B cell (primary cell): ENCODE results near the gene ZNF106. TPM values are rescaled to one million over a fixed set of nuclear protein-coding genes. Genes with fewer than 3 reads are reported as not detected.

Experiments
- ATAC-seq: fragments of 200-7000 bp; cut with Tn5 transposase; one replicate; pipeline ENCODE4 v1.10.0; 2021; ENCODE audit warnings: low read depth, mild to moderate bottlenecking, moderate number of reproducible peaks, moderate library complexity
- CTCF ChIA-PET: fragments of 350-600 bp; sonication (Branson Sonifier 250); formaldehyde crosslinking; loops from one replicate; lab custom pipeline; 2021; ENCODE audit warnings: antibody characterized with exemption, inconsistent platforms; lab: Charles Lee
- POLR2A ChIA-PET: fragments of 350-600 bp; sonication (Branson Sonifier 250); formaldehyde crosslinking; loops from one replicate; lab custom pipeline; 2021; ENCODE audit warnings: antibody characterized with exemption; lab: Charles Lee
- DNase-seq: peaks from one replicate; pipeline ENCODE4 v3.0.0; 2013
- H2AFZ ChIP-seq: 2 replicates; pipeline ENCODE4 v1.6.1; 2012; ENCODE audit warnings: mild to moderate bottlenecking, low read depth, low read length; ENCODE audit not compliant: insufficient read depth, poor library complexity, severe bottlenecking
- H3K27ac ChIP-seq, 2 donors: 1 replicate in 1 of 2; 2 replicates in 1 of 2; pipeline ENCODE4 v1.5.1; 2012 to 2013; ENCODE audit warnings: low read length in 2 of 2, mild to moderate bottlenecking in 2 of 2, moderate library complexity in 1 of 2
- H3K27me3 ChIP-seq, 4 experiments: fragments of 200-600 bp in 1 of 4; sonication (generic) in 1 of 4; replicated peaks in 1 of 4; 1 replicate in 2 of 4; 2 replicates in 2 of 4; pipeline versions ENCODE4 v1.6.1 to v1.7.0; 2013 to 2016; ENCODE audit warnings: low read length in 3 of 4, mild to moderate bottlenecking in 2 of 4, mixed read lengths in 1 of 4, moderate library complexity in 1 of 4; ENCODE audit not compliant: insufficient read depth in 4 of 4, control insufficient read depth in 3 of 4; ENCODE audit errors: control extremely low read depth in 1 of 4
- H3K36me3 ChIP-seq, 2 experiments: replicated peaks in 1 of 2; 1 replicate in 1 of 2; 2 replicates in 1 of 2; pipeline versions ENCODE4 v1.6.1 to v1.7.1; 2013; ENCODE audit warnings: low read length in 1 of 2; ENCODE audit not compliant: insufficient read depth in 2 of 2, control insufficient read depth in 1 of 2; ENCODE audit errors: control extremely low read depth in 1 of 2, extremely low read depth in 1 of 2
- H3K4me1 ChIP-seq, 2 donors: fragments of 200-600 bp in 1 of 2; sonication (generic) in 1 of 2; 1 replicate in 1 of 2; 2 replicates in 1 of 2; pipeline versions ENCODE4 v1.5.1 to v1.6.1; 2013 to 2017; ENCODE audit warnings: low read length in 2 of 2; ENCODE audit not compliant: control insufficient read depth in 2 of 2, insufficient read depth in 2 of 2
- H3K4me2 ChIP-seq: replicated peaks from 2 replicates; pipeline ENCODE3; 2012; ENCODE audit warnings: mild to moderate bottlenecking, low read depth, low read length; ENCODE audit not compliant: poor library complexity, severe bottlenecking
- H3K4me3 ChIP-seq, 5 experiments: fragments of 200-600 bp in 1 of 5; sonication (generic) in 1 of 5; 1 replicate in 3 of 5; 2 replicates in 2 of 5; pipeline versions ENCODE4 v1.5.1 to v1.7.0; 2011 to 2016; ENCODE audit warnings: low read length in 4 of 5, mild to moderate bottlenecking in 4 of 5, low read depth in 2 of 5, control low read depth in 1 of 5, moderate library complexity in 1 of 5; ENCODE audit not compliant: insufficient read depth in 1 of 5; ENCODE audit errors: control extremely low read depth in 1 of 5, extremely low read depth in 1 of 5
- H3K79me2 ChIP-seq: fragments of 200-600 bp; sonication (generic); one replicate; pipeline ENCODE4 v1.6.0; 2016; ENCODE audit warnings: low read length; ENCODE audit not compliant: control insufficient read depth, insufficient read depth
- H3K9ac ChIP-seq: fragments of 200-600 bp; sonication (generic); 2 replicates; pipeline ENCODE4 v1.6.1; 2017; ENCODE audit warnings: mild to moderate bottlenecking, low read length, moderate library complexity
- H3K9me3 ChIP-seq, 3 donors: one replicate each; pipeline versions ENCODE4 v1.6.1 to v1.7.1; 2013; ENCODE audit warnings: low read length in 2 of 3; ENCODE audit not compliant: control insufficient read depth in 2 of 3, insufficient read depth in 1 of 3; ENCODE audit errors: control extremely low read depth in 1 of 3
- H4K20me1 ChIP-seq: 2 replicates; pipeline ENCODE4 v1.6.0; 2012; ENCODE audit warnings: mild to moderate bottlenecking, low read length; ENCODE audit not compliant: insufficient read depth, control insufficient read depth, poor library complexity, severe bottlenecking
- H3K27ac Mint-ChIP-seq: one replicate; pipeline ENCODE4 v1.8.0; 2021; ENCODE audit warnings: mixed read lengths
- H3K27me3 Mint-ChIP-seq: one replicate; pipeline ENCODE4 v1.8.0; 2021; ENCODE audit warnings: mixed read lengths
- H3K4me1 Mint-ChIP-seq: one replicate; pipeline ENCODE4 v1.8.0; 2021; ENCODE audit warnings: mixed read lengths
- H3K4me3 Mint-ChIP-seq: one replicate; pipeline ENCODE4 v1.8.0; 2021; ENCODE audit warnings: mixed read lengths
- H3K9me3 Mint-ChIP-seq: one replicate; pipeline ENCODE4 v1.8.0; 2022; ENCODE audit warnings: mixed read lengths; ENCODE audit not compliant: insufficient read depth
- CTCF ChIP-seq: fragments of 200-600 bp; IDR thresholded peaks from one replicate; pipeline ENCODE4 v1.8.0; 2022; ENCODE audit warnings: antibody characterized with exemption, mild to moderate bottlenecking
- EZH2 ChIP-seq: IDR thresholded peaks from 2 replicates; pipeline ENCODE4 v1.6.1; 2012; ENCODE audit warnings: borderline replicate concordance, low read depth, mild to moderate bottlenecking, moderate library complexity, low read length; ENCODE audit not compliant: insufficient read depth, poor library complexity, severe bottlenecking
- WGBS: methylation state at CpG from one replicate; pipeline ENCODE4 v1.1.5; 2013; ENCODE audit warnings: missing lambda C conversion rate; ENCODE audit not compliant: insufficient coverage; 5-methylcytosine and 5-hydroxymethylcytosine counted together
- intact Hi-C: fragments of 100-400 bp; cut with micrococcal nuclease; formaldehyde crosslinking; loops from one replicate; pipeline ENCODE4 v1.10.0; 2022
- polyA plus RNA-seq: library from polyadenylated mRNA; depleted of rRNA; stranded (reverse); fragments of >200 nt; gene quantifications from 2 replicates; pipeline ENCODE4 v1.2.3, GENCODE V29; 2012
- total RNA-seq, 2 donors: library from RNA; stranded (reverse); fragments of 120-200 nt in 1 of 2; gene quantifications; 1 replicate in 1 of 2; 2 replicates in 1 of 2; pipeline versions ENCODE4 v1.2.3 to v1.2.4, GENCODE V29; 2013 to 2022

ZNF106 gene
- total and polyA plus RNA-seq, 2 donors (not counting 1 experiment from before 2014, with no cell fraction given): 10.1 to 51.4 TPM

- H3K27ac ChIP-seq: no peak overlapping the region
- no peak overlapping the region for H2AFZ ChIP-seq
- peaks cover 0 to 2% (median 0%) of the 10 kb centered on the region in 3 donors for H3K9me3 ChIP-seq
- H3K4me3 ChIP-seq: no peak overlapping the region
- Mint-ChIP-seq H3K9me3 (no peaks in the 10 kb centered on the region), H3K4me3 (no peak overlapping the region), H3K27ac (no peak overlapping the region), H3K4me1 (peaks cover 12% of the 10 kb centered on the region), H3K27me3 (no peaks in the 10 kb centered on the region)
- CTCF ChIA-PET: no interaction called here
- DNase-seq: no peak
- WGBS: 87% methylated on average over 12 of the region's 12 CpGs
- POLR2A ChIA-PET: no interaction called here
- no peaks in the 10 kb centered on the region for H3K79me2 ChIP-seq
- intact Hi-C loops: no loop called here
- H3K4me1 ChIP-seq: no peaks in the 10 kb centered on the region
- TF ChIP-seq CTCF (no peak), EZH2 (no peak)
- H4K20me1 ChIP-seq: no peaks in the 10 kb centered on the region
- no peak overlapping the region for H3K4me2 ChIP-seq
- no peak for ATAC-seq
- no peak overlapping the region for H3K9ac ChIP-seq
- no peaks in the 10 kb centered on the region for H3K27me3 ChIP-seq
- peaks cover 2 to 26% of the 10 kb centered on the region in 2 experiments for H3K36me3 ChIP-seq
Measured at GRCh38 chr15:42404461-42405235, 86.3 kb downstream of the ZNF106 start.

DNA sequence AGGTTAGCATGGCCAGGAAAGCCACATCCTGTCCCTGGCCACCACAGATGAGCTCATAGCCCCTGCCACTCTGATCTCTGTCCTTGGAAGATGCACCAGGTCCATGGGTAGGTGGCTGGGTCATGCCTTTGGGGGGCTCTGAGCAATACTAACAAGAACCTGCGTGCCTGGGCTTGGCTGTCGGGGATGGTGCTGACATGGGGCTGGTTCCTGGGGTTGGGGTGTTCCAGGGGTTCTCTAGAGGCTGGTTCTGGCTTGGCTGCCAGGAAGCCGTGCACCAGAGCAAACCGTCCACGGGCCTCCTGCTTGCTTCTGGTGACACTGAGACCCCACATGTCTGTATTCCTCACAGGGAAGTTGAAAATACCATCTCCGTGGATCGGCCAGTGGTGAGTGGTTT, 87.6 kb downstream of the ZNF106 start:
- no peak overlapping the region for H3K27ac Mint-ChIP-seq
- H3K27me3 Mint-ChIP-seq: no peaks in the 10 kb centered on the region

More for the DNA sequence above, 87.6 kb downstream of the ZNF106 start:
- POLR2A ChIA-PET: no interaction called here
- H3K4me3 Mint-ChIP-seq: no peak overlapping the region
- Histone ChIP-seq H3K4me3 (no peak overlapping the region), H3K9ac (no peak overlapping the region), H3K9me3 (peaks cover 0 to 2% (median 0%) of the 10 kb centered on the region in 3 donors), H3K4me2 (no peak overlapping the region), H4K20me1 (no peaks in the 10 kb centered on the region), H3K27ac (no peak overlapping the region), H3K4me1 (no peaks in the 10 kb centered on the region), H3K79me2 (no peaks in the 10 kb centered on the region), H3K27me3 (no peaks in the 10 kb centered on the region), H2AFZ (no peak overlapping the region), H3K36me3 (peaks cover 2 to 34% of the 10 kb centered on the region in 2 experiments)
- DNase-seq (no peak), ATAC-seq (no peak)
- H3K4me1 Mint-ChIP-seq: peaks cover 12% of the 10 kb centered on the region
- CTCF ChIA-PET: no interaction called here
- TF ChIP-seq CTCF: no peak
- TF ChIP-seq EZH2: no peak
- 96% methylated on average over 4 of the region's 7 CpGs for WGBS
- no peaks in the 10 kb centered on the region for H3K9me3 Mint-ChIP-seq
- intact Hi-C loops: no loop called here
